ENCODE data around the gene PIK3C2A. TPM values are rescaled to one million over a fixed set of nuclear protein-coding genes. Genes with fewer than 3 reads are reported as not detected.
"Not testable (repeated sequence)": the region's sequence is repeated elsewhere in the genome, so short reads cannot be mapped to it uniquely, and the experiment has no call there.

Gene PIK3C2A
- total RNA-seq = 34.1 TPM
- long read RNA-seq, partial matches to known transcripts = 12 of 22 reads
- long read RNA-seq, other reads (novel, unspliced or antisense) = 10 of 22 reads

- DNase-seq (ENCODE audit: low spot score) = peak; percentile 99
- intact Hi-C loops (cut with DNase I) = loop anchor here (2.0 to 10.0 kb wide), 3 partner anchors 49 to 1363 kb away; partner anchors contain the start of gene RPS13
These were observed at the start of gene PIK3C2A for GRCh38 chr11:17207317-17208256. Gene PIK3C2A, minus strand, starts transcription at chr11:17207986. Its CDS starts 38,245 bp downstream, at chr11:17169741.

- no peak for DNase-seq (ENCODE audit: low spot score)
- intact Hi-C loops (cut with DNase I) = no loop called here
These were observed 49.4 kb upstream of the PIK3C2A start for GRCh38 chr11:17257196-17257595.

- intact Hi-C loops (cut with DNase I) = no loop called here
- no peak for DNase-seq (ENCODE audit: low spot score)
These were observed 48.7 kb upstream of the PIK3C2A start for GRCh38 chr11:17256512-17256911.

GRCh38 chr11:17252704-17253103 is 44.9 kb upstream of the PIK3C2A start:
- intact Hi-C loops (cut with DNase I) = no loop called here
- DNase-seq (ENCODE audit: low spot score) = no peak

GRCh38 chr11:17250561-17251350 is 43.0 kb upstream of the PIK3C2A start:
- no peak for DNase-seq (ENCODE audit: low spot score)
- intact Hi-C loops (cut with DNase I) = no loop called here

GRCh38 chr11:17244046-17244445 is 36.3 kb upstream of the PIK3C2A start:
- no peak for DNase-seq (ENCODE audit: low spot score)
- intact Hi-C loops (cut with DNase I) = no loop called here

GRCh38 chr11:17242954-17243353 is 35.2 kb upstream of the PIK3C2A start:
- DNase-seq (ENCODE audit: low spot score); intact Hi-C loops (cut with DNase I): not testable (repeated sequence)

GRCh38 chr11:17240780-17241179 is 33.0 kb upstream of the PIK3C2A start:
- intact Hi-C loops (cut with DNase I) = no loop called here
- no peak for DNase-seq (ENCODE audit: low spot score)

GRCh38 chr11:17239927-17240326 is 32.1 kb upstream of the PIK3C2A start:
- intact Hi-C loops (cut with DNase I); DNase-seq (ENCODE audit: low spot score): not testable (repeated sequence)

GRCh38 chr11:17238377-17238776 is 30.6 kb upstream of the PIK3C2A start:
- DNase-seq (ENCODE audit: low spot score) = no peak
- intact Hi-C loops (cut with DNase I) = no loop called here

GRCh38 chr11:17233101-17233500 is 25.3 kb upstream of the PIK3C2A start:
- no peak for DNase-seq (ENCODE audit: low spot score)
- intact Hi-C loops (cut with DNase I) = loop anchor here (5.0 kb wide), 1 partner anchor 119 kb away; the partner anchor contains the start of gene NCR3LG1

- no peak for DNase-seq (ENCODE audit: low spot score)
- intact Hi-C loops (cut with DNase I) = loop anchor here (5.0 kb wide), 1 partner anchor 121 kb away; the partner anchor contains the start of gene NCR3LG1
These were observed 23.4 kb upstream of the PIK3C2A start for GRCh38 chr11:17230867-17231851.

- DNase-seq (ENCODE audit: low spot score) = no peak
- intact Hi-C loops (cut with DNase I) = loop anchor here (5.0 kb wide), 2 partner anchors 123 to 273 kb away; partner anchors contain the start of gene NCR3LG1
These were observed 21.8 kb upstream of the PIK3C2A start for GRCh38 chr11:17229481-17230152.

- intact Hi-C loops (cut with DNase I) = loop anchor here (5.0 kb wide), 1 partner anchor 274 kb away; no protein-coding TSS in a partner anchor
- not testable (repeated sequence) for DNase-seq (ENCODE audit: low spot score)
These were observed 20.6 kb upstream of the PIK3C2A start for GRCh38 chr11:17228186-17228925.

GRCh38 chr11:17224727-17225126 is 16.9 kb upstream of the PIK3C2A start:
- intact Hi-C loops (cut with DNase I) = loop anchor here (5.0 kb wide), 1 partner anchor 278 kb away; no protein-coding TSS in a partner anchor
- no peak for DNase-seq (ENCODE audit: low spot score)

- intact Hi-C loops (cut with DNase I) = no loop called here
- DNase-seq (ENCODE audit: low spot score) = no peak
These were observed 14.2 kb upstream of the PIK3C2A start for GRCh38 chr11:17221968-17222367.

- intact Hi-C loops (cut with DNase I) = no loop called here
- no peak for DNase-seq (ENCODE audit: low spot score)
These were observed 11.2 kb upstream of the PIK3C2A start for GRCh38 chr11:17219016-17219415.

Measured in cardiac septum (tissue), 1 donor.